Measurements from ENCODE around the gene FRMD6. TPM values are rescaled to one million over a fixed set of nuclear protein-coding genes. Genes with fewer than 3 reads are reported as not detected.

FRMD6 gene
- total RNA-seq, 1 experiment from 2014 or later = 9.6 TPM

- no peak overlapping the region for H2AK5ac ChIP-seq (ENCODE audit: insufficient read length, low read length)
- no peaks in the 10 kb centered on the region for H3K9me3 ChIP-seq (ENCODE audit: control insufficient read depth, low read depth, low read length)
- no peak overlapping the region for H3T11ph ChIP-seq (ENCODE audit: low read length)
- H2BK5ac ChIP-seq (ENCODE audit: insufficient read length, low read length) = no peak overlapping the region
- no peak overlapping the region for H3K4me2 ChIP-seq (ENCODE audit: insufficient read depth, insufficient read length, low read length)
- no peak overlapping the region for H3K56ac ChIP-seq (ENCODE audit: insufficient read length, low read depth, low read length)
- TF ChIP-seq CTCF (conservative IDR thresholded peaks at IDR 0.05) = no peak
- H3K23me2 ChIP-seq (ENCODE audit: insufficient read length, low read depth, low read length, poor library complexity, severe bottlenecking) = no peaks in the 10 kb centered on the region
- H4K5ac ChIP-seq (ENCODE audit: insufficient read length, low read depth, low read length) = no peak overlapping the region
- no peaks in the 10 kb centered on the region for H3K27me3 ChIP-seq (ENCODE audit: insufficient read depth, low read length)
- H4K91ac ChIP-seq (ENCODE audit: insufficient read length, low read depth, low read length) = no peak overlapping the region
- H3K4ac ChIP-seq (ENCODE audit: low read depth, low read length) = no peak overlapping the region
- H2BK15ac ChIP-seq (ENCODE audit: low read depth, low read length) = no peak overlapping the region
- Mint-ChIP-seq H3K4me1 (0 out of 4 replicates have a peak, but pooled peaks cover 0 to 2% of the 10 kb centered on the region in 2 experiments), H3K27ac (no peak overlapping the region), H3K27me3 (ENCODE audit: low read depth) (no peaks in the 10 kb centered on the region), H3K9me3 (no peaks in the 10 kb centered on the region; a peak in 1 of 5 replicates), H3K4me3 (no peak overlapping the region), H3K36me3 (ENCODE audit: insufficient read depth in 1 of 3, low read depth in 3 of 3) (peaks cover 0 to 3% (median 0%) of the 10 kb centered on the region in 3 experiments; a peak in 2 of 7 replicates)
- H2AFZ ChIP-seq (ENCODE audit: low read length) = no peak overlapping the region
- H4K20me1 ChIP-seq (ENCODE audit: control insufficient read depth, insufficient read depth, insufficient read length) = no peaks in the 10 kb centered on the region
- no peaks in the 10 kb centered on the region for H3K79me1 ChIP-seq (ENCODE audit: insufficient read depth, low read depth, low read length, poor library complexity, severe bottlenecking)
- H2BK120ac ChIP-seq (ENCODE audit: low read depth, low read length, poor library complexity, severe bottlenecking) = no peak overlapping the region
- H2BK20ac ChIP-seq (ENCODE audit: low read depth, low read length, poor library complexity, severe bottlenecking) = no peak overlapping the region
- H3K79me2 ChIP-seq (ENCODE audit: insufficient read depth, low read length) = no peaks in the 10 kb centered on the region
- H3K14ac ChIP-seq (ENCODE audit: insufficient read depth, low read length) = no peak overlapping the region
- no peak overlapping the region for H3K27ac ChIP-seq (ENCODE audit: insufficient read length, low read depth, low read length)
- no peak overlapping the region for H3K9ac ChIP-seq (ENCODE audit: extremely low read depth, insufficient read length, low read length)
- H3K18ac ChIP-seq (ENCODE audit: insufficient read length, low read depth, low read length) = no peak overlapping the region
- no peak for DNase-seq
- no peak overlapping the region for H4K8ac ChIP-seq (replicated peaks; ENCODE audit: insufficient read length, low read depth, low read length)
- no peaks in the 10 kb centered on the region for H3K4me1 ChIP-seq (ENCODE audit: insufficient read depth, low read length)
- H3K23ac ChIP-seq (ENCODE audit: insufficient read length, low read depth, low read length) = no peak overlapping the region
- no peak overlapping the region for H2BK12ac ChIP-seq (ENCODE audit: insufficient read length, low read depth, low read length)
Measured at GRCh38 chr14:51684760-51685159, 33.0 kb downstream of the FRMD6 start.

Measured in H9 (cell line).